Activated T-helper 9 cell treated with anti-CD3 and anti-CD28 coated beads, Interleukin-2, amount 50 U/mL, for 16 hours (primary cell): ENCODE data around the gene MRPL10.

Experiments
- DNase-seq: peaks from one replicate; pipeline ENCODE4 v3.0.0-alpha.2; 2020; ENCODE audit warnings: low read depth

Gene MRPL10

GRCh38 chr17:47831003-47831933 lies at the start of gene MRPL10, which contains the start of gene LRRC46:
MRPL10 (minus strand) TSS chr17:47831541; CDS start chr17:47831511, 30 bp downstream.
LRRC46 (plus strand) TSS chr17:47831670; CDS start chr17:47831990, 320 bp downstream.
- peak; percentile 87 for DNase-seq

GRCh38 chr17:47879776-47880454 lies 48.6 kb upstream of the MRPL10 start:
- no peak for DNase-seq

GRCh38 chr17:47879028-47879585 lies 47.8 kb upstream of the MRPL10 start:
- DNase-seq: no peak

DNA sequence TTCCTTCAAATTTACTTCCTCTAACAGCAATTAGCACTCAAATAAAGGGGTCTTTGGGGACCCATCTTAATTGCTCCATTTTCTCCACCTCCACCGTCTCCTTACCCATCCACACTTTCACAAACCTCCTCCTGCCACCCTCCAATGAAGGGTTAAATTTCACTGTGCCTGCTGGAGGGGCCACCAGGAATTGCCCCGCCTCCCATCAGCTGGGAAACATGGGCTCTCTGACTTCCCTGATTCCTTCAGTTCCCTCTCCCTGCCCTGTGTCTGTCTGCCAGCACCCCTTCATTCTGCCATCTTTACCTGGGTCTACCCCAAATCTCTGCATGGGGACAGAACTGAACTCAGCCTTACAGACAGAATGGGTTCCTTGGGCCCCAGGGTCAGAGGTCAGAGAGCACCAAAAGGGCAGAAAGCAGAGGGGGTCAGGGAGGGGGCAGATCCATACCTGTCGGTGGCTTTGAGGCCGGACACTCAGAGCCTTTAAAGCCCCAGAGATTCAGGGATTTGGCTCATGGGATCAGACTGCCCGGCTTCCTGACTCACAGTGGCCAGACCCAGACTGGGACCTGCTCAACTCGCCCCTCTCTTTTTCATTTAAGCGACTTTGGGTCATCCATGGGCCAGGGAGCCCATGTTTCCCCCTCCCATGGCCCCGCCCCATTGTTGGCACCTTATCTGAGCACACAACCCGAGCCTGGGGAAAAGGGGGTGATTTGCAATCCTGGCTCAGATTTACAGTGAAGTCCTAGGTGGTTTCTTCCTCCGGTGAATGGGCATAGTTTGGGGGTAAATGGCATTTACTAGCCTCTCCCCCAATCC lies 47.1 kb upstream of the MRPL10 start:
- no peak for DNase-seq

DNA sequence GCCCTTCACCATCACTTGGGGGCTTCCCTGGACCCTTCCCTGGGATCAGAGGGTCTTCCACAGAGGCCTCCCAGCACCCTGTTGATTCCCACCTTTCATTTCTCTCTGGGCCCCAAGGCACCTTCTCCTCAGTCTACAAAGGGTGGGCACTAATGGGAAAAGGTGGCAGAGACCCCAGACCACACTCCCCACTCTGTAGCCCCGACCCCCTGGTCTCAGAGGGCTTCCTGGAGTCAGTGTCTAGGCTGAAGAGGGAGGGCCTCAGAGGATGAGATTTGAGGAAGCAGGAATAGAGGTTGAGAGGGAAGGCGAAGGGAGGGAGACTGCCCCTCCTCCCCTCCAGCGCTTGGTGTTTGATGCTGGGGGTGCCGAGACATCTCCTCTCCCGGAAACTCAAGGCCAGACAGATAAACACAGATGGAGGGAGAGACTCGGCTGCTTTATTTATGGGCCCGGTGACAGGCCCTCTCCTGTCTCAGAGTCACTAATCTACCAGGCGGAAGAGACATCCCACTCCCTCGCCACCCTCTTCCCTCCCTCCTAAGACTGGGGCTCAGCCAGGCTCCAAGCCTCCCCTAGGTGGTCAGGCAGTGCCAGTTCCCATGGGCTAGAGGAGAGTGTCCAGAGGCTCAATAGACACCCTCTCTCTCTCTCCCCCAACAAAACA lies 46.2 kb upstream of the MRPL10 start:
- DNase-seq: no peak

GRCh38 chr17:47875011-47875985 lies 44.0 kb upstream of the MRPL10 start:
- no peak for DNase-seq

- no peak for DNase-seq
Measured at GRCh38 chr17:47873200-47874090, 42.1 kb upstream of the MRPL10 start.

DNA sequence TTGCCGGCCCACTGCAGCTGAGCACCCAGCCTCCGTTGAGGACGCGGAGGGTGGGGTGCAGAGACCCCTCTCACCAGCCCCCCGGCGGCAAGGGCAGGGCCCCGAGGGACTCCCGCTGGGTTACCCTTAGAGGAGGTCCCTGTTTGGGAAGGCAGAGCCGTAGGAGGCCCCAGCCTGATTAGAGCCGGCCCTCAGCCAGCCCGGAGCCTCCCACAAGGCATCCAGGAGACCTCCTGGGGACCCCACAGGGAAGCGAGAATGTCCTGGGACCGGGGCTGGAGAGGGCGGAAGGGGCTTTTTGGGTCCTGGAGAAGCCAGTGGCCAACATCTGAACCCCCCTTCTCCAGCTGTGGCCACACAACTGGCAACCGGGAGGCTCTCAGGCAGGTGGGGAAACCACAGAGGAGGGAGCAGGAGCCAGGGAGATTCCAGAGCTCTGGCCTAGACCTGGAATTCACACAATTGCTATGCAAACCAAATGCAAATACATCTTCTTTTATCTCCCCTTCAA lies 41.4 kb upstream of the MRPL10 start:
- no peak for DNase-seq

GRCh38 chr17:47872019-47872650 lies 40.8 kb upstream of the MRPL10 start:
- no peak for DNase-seq

GRCh38 chr17:47871048-47871447 lies 39.7 kb upstream of the MRPL10 start:
- no peak for DNase-seq

DNA sequence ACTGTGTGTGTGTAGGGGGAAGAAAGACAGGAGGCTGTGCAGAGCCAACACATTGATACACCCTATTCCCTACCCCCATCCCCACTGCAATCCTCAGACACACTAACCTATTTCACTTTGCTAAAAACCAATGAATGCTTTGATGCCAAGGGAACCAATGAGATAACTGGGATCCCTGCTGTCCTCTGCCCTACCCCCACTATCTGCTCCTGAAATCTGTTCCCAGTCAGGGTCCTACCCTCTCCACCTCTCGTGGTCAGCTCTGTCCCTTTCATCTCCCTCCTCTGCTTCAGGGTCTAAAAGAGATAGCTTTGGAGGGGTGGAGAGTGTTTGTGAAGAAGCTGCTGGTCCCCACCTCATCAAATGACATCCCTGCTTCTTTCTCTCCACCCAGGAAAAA lies 38.7 kb upstream of the MRPL10 start:
- no peak for DNase-seq

DNA sequence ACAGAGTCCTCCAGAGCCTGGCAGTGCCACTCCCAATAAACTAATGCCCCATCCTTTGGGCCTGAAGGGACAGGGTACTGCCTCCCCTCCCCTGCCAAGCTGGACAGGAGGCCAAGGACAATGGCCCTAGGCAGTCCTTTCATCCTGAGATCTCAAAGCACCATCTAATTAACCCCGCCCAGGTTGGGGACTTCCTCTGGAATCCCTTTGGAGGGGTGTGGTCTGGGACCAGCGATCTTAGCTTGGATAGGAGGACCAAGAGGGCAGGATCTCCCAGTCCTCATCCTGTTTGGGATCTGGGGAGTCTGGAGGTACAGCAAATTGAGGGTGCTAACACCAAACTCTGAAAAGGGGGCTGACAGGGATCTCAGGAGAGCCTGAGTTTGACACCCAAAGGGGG lies 37.8 kb upstream of the MRPL10 start:
- DNase-seq: no peak

DNA sequence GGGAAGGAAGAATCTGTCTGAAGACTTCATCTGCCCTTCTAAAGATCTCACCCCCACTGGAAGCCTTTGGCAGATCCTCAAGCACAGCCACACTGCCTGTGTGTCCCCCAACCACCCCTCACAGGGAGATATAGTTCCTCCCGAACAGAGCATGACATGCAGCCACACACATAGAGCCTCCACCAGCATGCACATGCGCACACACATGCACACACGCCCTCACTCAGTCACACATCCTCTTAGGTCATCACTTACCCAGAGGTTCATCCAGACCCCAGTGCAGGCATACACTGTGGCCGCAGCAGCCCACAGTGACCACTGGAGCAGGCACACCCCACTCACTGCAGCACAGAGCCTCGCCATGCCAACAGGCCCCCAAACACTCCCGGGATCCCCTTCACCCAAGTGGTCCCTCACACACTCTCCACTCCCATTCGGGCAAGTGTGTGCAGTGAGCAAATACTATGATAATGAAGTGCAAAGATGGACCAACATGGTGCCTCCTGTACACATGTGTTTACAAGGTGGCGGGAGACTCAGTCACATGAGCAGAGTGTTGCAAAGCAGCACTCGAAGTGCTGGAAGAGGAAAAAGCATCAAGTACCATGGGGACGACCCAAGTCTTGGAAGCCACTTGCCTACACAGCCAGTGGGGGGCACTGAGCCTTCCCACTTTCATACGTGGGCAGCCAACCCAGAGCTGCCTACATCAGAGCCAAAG lies 36.6 kb upstream of the MRPL10 start:
- no peak for DNase-seq

DNA sequence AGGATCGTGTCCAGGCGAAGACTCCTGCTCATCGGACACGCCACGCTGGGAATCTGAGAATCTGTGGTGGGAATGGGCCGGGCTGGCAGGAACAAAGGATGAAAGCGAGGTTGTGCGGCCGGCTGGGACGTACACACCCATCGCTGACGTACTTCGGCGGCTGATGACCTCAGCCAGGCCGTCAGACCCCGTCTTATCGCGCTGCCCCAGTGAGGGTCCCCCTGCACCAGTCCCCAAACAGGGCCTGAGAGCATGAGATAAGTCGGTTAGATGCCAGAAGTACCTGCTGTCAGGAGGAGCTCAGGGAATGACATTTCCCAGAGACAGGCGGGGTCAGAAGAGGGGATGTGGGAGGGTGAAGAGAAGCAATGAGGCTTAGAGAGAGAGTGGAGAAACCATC lies 35.6 kb upstream of the MRPL10 start:
- no peak for DNase-seq

DNA sequence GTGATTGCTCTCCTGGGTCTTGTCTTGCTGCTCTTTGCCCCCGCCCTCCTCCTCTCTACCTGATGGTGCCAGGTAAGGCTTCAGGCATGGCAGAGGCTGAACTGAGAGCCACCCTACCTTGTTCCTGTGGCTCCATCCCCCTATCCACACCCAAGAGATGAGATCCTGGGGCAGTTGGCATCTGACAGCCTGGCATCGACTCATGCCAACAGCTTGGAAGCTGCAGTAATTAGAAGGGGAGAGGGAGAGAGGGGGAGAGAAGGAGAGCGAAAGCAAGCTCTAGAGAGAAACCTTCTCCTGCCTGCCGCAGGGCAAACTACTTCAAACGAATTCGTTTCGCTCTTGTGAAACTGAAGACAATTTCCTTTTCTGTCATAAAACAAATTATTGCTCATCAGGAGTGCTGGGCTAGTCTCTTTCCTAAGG lies 33.5 kb upstream of the MRPL10 start:
- no peak for DNase-seq

DNA sequence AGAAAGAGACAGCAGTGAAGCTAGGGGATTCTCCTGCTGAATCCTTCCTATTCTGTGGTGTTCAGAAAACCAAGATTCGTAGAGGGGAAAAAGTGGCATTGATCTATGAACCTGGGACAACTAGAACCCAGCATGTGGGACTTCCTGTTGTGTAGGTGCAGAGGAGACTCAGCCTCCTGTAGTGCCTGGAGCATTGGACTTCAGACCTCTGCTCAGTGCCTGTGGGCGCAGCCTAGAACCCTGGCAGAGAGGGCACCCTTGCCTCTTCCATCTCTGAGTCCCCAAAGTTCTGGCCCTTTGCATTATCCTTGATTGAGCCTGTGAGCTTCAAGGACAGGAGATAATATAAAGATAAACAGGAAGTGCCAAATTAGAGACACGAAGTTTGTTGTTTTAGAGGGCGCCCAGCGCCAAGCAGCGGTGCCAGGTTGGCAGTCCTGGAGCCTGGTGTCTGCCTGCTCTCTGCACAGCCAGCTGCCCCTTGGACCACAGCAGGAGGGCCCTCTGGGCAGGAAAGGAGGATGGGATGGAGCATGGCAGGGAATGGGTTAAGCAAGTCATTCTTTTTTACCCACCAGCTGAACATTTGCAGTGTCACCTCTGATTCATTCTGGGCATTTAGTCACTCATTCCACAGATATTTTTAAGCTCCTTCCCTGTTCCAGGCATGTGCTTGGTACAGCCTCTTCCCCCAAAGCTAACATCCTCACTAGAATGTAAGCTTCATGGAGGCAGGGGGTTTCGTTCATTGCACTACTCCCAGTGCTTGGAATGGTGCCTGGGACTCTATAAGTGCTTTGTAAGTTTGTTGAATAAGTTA lies 31.5 kb upstream of the MRPL10 start:
- no peak for DNase-seq

DNA sequence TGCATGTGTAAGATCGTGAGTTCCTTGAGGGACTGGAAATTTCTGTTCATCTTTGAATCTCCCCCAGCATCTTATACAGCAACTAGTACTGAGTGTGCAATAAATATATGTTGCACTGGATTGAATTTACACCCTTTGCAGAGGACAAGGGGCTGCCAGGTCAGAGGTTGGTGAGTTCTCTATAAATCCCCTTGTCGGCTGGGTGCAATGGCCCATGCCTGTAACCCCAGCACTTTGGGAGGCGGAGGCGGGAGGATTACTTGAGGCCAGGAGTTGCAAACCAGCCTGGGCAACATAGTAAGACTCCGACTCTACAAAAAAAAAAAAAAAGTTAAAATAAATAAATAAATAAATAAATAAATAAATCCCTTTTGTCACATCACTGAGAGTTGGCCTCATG lies 29.0 kb upstream of the MRPL10 start:
- no peak for DNase-seq
